BLaER1 (cell line): ENCODE results near the gene IFT122.
A peak's percentile ranks its signal among the peaks of the same experiment; 100 is the strongest.

ENCODE experiments used
- H3K27ac ChIP-seq: shearing (Covaris generic); formaldehyde crosslinking; 2 replicates; pipeline ENCODE4 v1.8.1; 2022
- H3K27me3 ChIP-seq: shearing (Covaris generic); formaldehyde crosslinking; 2 replicates; pipeline ENCODE4 v1.8.1; 2022
- H3K36me3 ChIP-seq: shearing (Covaris generic); formaldehyde crosslinking; 2 replicates; pipeline ENCODE4 v1.8.1; 2022
- H3K4me1 ChIP-seq: shearing (Covaris generic); formaldehyde crosslinking; 2 replicates; pipeline ENCODE4 v1.8.1; 2022
- H3K4me2 ChIP-seq: shearing (Covaris generic); formaldehyde crosslinking; 2 replicates; pipeline ENCODE4 v1.8.1; 2022
- H3K4me3 ChIP-seq: shearing (Covaris generic); formaldehyde crosslinking; 2 replicates; pipeline ENCODE4 v1.8.1; 2022
- H3K9ac ChIP-seq: shearing (Covaris generic); formaldehyde crosslinking; 2 replicates; pipeline ENCODE4 v1.8.1; 2022
- H3K9me3 ChIP-seq: shearing (Covaris generic); formaldehyde crosslinking; 2 replicates; pipeline ENCODE4 v1.8.1; 2022
- H4K20me1 ChIP-seq: shearing (Covaris generic); formaldehyde crosslinking; 2 replicates; pipeline ENCODE4 v1.8.1; 2022
- Cebpa-rat ChIP-seq: shearing (Covaris generic); IDR thresholded peaks from 2 replicates; pipeline ENCODE4 v1.8.1; 2022

IFT122 gene

DNA sequence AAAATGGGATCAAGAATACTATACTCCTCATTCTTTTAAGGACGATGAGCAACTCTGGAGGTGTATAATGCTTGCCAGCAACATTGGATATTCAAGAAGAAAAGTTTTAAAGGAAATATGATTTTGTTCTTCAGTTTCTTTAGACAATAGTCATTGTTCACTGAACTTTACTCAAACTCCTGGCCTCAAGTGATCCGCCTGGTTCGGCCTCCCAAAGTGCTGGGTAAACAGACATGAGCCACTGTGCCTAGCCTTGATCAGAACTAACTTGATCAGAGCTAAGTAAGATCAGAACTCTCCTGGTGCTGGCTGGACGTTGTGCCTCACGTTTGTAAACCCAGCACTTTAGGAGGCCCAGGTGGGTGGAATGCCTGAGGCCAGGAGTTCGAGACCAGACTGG lies 24.2 kb upstream of the IFT122 start:
- no peak overlapping the region for H3K27ac ChIP-seq
- peaks cover 21% of the 10 kb centered on the region for H3K4me1 ChIP-seq
- H3K36me3 ChIP-seq, result no peaks in the 10 kb centered on the region
- H4K20me1 ChIP-seq, result no peaks in the 10 kb centered on the region
- H3K27me3 ChIP-seq, result 0 out of 2 replicates have a peak, but pooled peaks cover 4% of the 10 kb centered on the region
- no peaks in the 10 kb centered on the region; the same call in 1 of the 2 replicates for H3K9me3 ChIP-seq
- H3K9ac ChIP-seq, result no peak overlapping the region
- H3K4me3 ChIP-seq, result no peak overlapping the region
- H3K4me2 ChIP-seq, result no peak overlapping the region
- TF ChIP-seq Cebpa-rat, result no peak

DNA sequence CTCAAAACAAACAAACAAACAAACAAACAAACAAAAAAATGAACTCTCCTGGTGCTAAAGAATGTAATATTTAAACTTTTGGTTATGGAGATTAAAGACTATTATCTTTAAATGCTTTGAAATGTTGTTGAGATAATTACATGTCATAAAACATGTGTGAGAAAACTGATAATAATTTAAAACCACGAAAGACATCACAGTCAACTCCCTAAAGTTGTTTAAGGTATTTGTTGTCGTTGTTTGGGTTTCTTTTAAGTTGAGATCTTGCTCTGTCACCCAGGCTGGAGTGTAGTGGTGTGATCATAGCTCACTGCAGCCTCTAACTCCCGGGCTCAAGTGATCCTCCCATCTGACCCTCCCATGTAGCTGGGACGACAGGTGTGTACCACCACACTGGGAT lies 23.6 kb upstream of the IFT122 start:
- H3K9me3 ChIP-seq, result no peaks in the 10 kb centered on the region; the same call in 1 of the 2 replicates
- no peak overlapping the region for H3K9ac ChIP-seq
- H3K27ac ChIP-seq, result no peak overlapping the region
- peaks cover 21% of the 10 kb centered on the region for H3K4me1 ChIP-seq
- no peaks in the 10 kb centered on the region for H4K20me1 ChIP-seq
- no peak overlapping the region for H3K4me3 ChIP-seq
- 0 out of 2 replicates have a peak, but pooled peaks cover 4% of the 10 kb centered on the region for H3K27me3 ChIP-seq
- H3K36me3 ChIP-seq, result no peaks in the 10 kb centered on the region
- TF ChIP-seq Cebpa-rat, result no peak
- no peak overlapping the region for H3K4me2 ChIP-seq

DNA sequence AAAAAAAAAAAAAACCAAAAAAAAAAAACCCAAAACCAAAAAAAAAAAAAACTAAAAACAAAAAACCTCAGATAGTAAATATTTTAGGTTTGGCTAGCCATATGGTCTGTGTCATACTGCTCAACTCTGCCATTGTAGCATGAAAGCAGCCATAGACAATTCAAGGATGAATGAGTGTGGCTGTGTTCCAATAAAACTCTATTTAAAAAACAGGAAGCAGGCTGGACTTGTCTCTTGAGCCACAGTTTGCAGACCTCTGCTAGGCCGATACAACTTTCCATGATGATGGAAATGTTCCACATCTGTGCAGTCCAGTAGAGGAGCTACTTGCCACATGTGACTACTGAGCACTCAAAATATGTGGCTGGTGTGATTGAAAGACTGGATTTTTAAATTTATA lies 22.7 kb upstream of the IFT122 start:
- Histone ChIP-seq H3K36me3 (no peaks in the 10 kb centered on the region), H3K4me3 (no peak overlapping the region), H3K27me3 (0 out of 2 replicates have a peak, but pooled peaks cover 4% of the 10 kb centered on the region), H3K27ac (no peak overlapping the region), H3K9ac (no peak overlapping the region), H3K4me2 (no peak overlapping the region), H3K4me1 (peaks cover 21% of the 10 kb centered on the region), H3K9me3 (no peaks in the 10 kb centered on the region; the same call in 1 of the 2 replicates), H4K20me1 (no peaks in the 10 kb centered on the region)
- TF ChIP-seq Cebpa-rat, result no peak

DNA sequence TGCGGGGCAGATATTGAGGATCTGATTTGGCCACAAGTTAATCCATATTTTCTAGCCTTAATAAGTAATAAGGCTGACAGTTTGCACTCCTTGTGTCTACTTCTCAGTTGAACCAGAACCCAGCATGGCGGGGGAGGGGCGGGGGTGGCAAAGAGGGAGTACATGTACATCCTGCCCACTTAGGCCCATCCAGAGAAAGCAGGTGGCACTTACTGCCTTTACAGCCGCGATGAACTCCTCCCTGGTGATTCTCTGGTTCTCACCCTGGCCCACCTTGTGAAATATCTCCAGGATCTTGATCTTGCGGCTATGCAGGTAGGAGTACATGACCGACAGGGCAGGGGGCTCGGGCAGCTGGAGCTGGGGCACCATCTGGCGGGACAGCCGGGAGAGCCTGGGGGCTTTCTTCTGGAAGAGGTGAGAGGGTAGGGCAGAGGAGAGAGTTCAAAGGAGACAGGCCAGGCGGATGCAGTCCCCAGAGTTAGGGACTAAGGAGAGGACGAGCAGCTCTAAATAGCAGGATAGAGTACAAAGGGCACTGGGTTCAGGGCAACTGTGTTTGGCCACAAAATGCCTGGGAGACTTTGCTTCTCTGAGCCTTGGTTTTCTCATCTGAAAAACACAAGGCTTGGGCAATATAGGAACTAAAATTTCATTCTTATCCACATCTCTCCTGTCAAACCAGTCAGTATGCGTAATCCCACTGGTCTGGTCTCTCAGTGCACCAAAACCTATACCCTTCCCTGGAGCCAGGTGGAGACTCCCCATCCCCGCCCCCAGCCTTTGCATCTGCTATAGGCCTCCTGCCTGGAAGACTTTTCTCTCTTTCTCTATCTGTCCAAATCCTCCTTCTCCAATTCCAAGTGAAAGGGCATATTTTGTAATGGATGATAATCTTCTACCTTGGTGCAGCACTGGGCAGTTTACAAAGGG lies 21.7 kb upstream of the IFT122 start:
- Histone ChIP-seq H4K20me1 (no peaks in the 10 kb centered on the region), H3K36me3 (no peaks in the 10 kb centered on the region), H3K4me3 (no peak overlapping the region), H3K9ac (no peak overlapping the region), H3K27me3 (0 out of 2 replicates have a peak, but pooled peaks cover 4% of the 10 kb centered on the region), H3K9me3 (no peaks in the 10 kb centered on the region; the same call in 1 of the 2 replicates), H3K4me1 (peaks cover 13% of the 10 kb centered on the region), H3K4me2 (no peak overlapping the region), H3K27ac (no peak overlapping the region)
- TF ChIP-seq Cebpa-rat, result no peak

DNA sequence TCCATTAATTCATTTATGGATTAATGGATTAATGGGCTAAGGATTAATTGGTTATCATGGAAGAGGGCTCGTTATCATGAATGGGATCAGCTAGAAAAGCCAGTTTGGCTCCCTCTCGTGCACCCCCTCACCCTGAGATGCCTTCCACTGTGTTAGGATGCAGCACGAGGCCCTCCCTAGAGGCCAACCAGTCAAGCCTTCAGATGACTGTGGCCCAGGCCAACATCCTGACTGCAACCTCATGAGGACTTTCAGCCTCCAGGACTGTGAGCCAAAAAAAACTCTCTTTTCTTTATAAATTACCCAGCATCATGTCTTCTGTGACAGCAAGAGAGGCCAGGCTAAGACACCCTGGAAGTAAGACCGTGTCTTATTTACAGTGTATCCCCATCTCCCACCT lies 20.5 kb upstream of the IFT122 start:
- Histone ChIP-seq H3K9ac (no peak overlapping the region), H3K4me3 (no peak overlapping the region), H3K27ac (no peak overlapping the region), H3K4me2 (peak overlapping the region; percentile 22; the same call in 1 of the 2 replicates), H3K9me3 (no peaks in the 10 kb centered on the region; the same call in 1 of the 2 replicates), H4K20me1 (no peaks in the 10 kb centered on the region), H3K27me3 (no peaks in the 10 kb centered on the region), H3K4me1 (peaks cover 17% of the 10 kb centered on the region), H3K36me3 (no peaks in the 10 kb centered on the region)
- no peak for TF ChIP-seq Cebpa-rat

DNA sequence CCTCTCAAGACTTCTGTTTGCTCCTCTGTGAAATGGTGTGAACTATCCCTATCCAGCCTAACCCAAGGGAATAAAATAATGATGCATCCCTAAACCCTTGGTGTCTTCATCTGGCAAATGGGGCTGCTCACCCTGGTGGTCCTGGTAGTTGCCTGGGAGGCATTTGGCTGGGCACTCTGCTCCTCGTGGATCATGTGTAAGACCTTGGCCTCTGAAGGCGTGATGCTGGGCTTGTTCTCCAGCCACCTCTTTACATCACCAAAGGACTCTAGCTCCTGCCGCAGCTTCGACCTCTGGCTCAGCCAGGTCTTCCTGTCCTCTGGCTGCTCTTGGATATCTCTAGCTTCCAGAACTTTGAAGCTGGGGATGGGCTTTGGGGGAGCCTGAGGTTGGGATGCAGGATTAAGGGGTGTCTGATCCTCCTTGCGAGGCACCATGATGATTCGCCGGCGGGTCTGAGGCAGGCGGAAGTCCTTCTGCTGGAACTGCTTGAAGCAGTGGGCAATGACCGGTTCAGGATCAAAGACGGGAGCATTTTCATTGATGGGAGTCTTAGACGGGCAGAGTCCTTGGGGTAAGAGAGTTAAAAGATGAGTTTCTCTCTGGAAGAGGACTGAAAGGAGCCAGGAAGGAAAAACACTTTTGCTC lies 18.7 kb upstream of the IFT122 start:
- no peak for TF ChIP-seq Cebpa-rat
- Histone ChIP-seq H3K27ac (no peak overlapping the region), H3K4me2 (no peak overlapping the region), H3K9ac (no peak overlapping the region), H3K36me3 (no peaks in the 10 kb centered on the region), H3K4me3 (no peak overlapping the region), H3K27me3 (no peaks in the 10 kb centered on the region), H3K9me3 (no peaks in the 10 kb centered on the region; the same call in 1 of the 2 replicates), H4K20me1 (no peaks in the 10 kb centered on the region), H3K4me1 (peaks cover 32% of the 10 kb centered on the region)

DNA sequence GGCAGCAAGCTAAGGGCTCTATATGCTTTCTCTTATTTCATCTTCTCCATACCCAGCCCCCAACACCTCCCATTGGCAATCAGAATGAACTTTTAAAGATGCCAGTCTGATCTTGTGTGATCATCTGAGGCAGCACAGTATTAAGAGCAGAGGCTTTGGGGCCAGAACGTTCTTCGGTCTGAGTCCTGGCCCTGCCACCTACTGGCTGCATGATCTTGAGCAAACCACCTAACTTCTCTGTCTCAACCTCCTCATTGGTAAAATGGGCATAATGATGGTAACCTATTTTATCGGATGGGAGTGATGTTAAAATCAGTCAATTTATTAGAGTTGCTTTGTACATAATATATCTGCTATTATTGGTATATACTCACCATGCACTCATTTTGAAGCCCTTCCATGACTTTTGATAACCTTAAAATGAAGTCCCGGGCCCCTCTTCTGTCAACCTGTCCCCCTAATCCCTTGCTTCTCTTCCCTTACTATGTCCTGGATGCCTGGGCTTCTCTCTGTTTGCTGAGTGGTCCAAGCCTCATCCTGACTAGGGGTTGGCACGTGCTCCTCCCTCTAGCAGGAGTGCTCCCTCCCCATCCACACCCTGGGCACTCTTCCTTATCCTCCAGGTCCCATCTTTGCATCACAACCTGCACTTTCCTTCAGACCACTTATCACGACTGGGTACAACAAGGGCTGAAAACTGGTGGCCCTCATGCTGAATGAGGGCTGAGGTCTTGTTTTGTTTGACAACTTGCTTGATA lies 17.9 kb upstream of the IFT122 start:
- no peaks in the 10 kb centered on the region for H3K36me3 ChIP-seq
- no peak overlapping the region for H3K4me3 ChIP-seq
- H3K27me3 ChIP-seq, result peaks cover 2% of the 10 kb centered on the region
- no peaks in the 10 kb centered on the region; the same call in 1 of the 2 replicates for H3K9me3 ChIP-seq
- TF ChIP-seq Cebpa-rat, result no peak
- H4K20me1 ChIP-seq, result no peaks in the 10 kb centered on the region
- no peak overlapping the region for H3K9ac ChIP-seq
- H3K4me2 ChIP-seq, result no peak overlapping the region
- peaks cover 32% of the 10 kb centered on the region for H3K4me1 ChIP-seq
- H3K27ac ChIP-seq, result no peak overlapping the region

DNA sequence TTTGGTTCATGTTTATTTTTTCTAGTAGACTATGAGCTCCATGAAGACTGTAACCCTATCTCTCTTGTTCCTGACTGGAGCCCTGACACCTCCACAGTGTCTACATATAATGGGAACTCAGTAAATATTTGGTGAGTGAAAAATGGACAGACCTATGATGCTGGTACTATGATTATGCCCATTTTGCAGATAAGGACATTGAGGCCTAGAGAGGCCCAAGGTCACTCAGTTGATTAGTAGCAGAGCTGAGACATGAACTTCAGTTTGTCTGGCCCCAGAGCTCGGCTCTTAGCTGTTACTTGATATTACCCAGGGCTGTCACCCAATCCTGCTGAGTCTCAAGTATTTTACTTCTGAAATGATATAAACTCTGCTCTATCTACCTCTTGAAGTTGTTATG lies 17.1 kb upstream of the IFT122 start:
- no peak overlapping the region for H3K9ac ChIP-seq
- H3K27me3 ChIP-seq, result peaks cover 10% of the 10 kb centered on the region
- H3K4me1 ChIP-seq, result peaks cover 38% of the 10 kb centered on the region
- no peaks in the 10 kb centered on the region; the same call in 1 of the 2 replicates for H3K9me3 ChIP-seq
- no peak for TF ChIP-seq Cebpa-rat
- H3K4me2 ChIP-seq, result no peak overlapping the region
- H4K20me1 ChIP-seq, result no peaks in the 10 kb centered on the region
- no peak overlapping the region for H3K27ac ChIP-seq
- H3K36me3 ChIP-seq, result no peaks in the 10 kb centered on the region
- H3K4me3 ChIP-seq, result no peak overlapping the region

DNA sequence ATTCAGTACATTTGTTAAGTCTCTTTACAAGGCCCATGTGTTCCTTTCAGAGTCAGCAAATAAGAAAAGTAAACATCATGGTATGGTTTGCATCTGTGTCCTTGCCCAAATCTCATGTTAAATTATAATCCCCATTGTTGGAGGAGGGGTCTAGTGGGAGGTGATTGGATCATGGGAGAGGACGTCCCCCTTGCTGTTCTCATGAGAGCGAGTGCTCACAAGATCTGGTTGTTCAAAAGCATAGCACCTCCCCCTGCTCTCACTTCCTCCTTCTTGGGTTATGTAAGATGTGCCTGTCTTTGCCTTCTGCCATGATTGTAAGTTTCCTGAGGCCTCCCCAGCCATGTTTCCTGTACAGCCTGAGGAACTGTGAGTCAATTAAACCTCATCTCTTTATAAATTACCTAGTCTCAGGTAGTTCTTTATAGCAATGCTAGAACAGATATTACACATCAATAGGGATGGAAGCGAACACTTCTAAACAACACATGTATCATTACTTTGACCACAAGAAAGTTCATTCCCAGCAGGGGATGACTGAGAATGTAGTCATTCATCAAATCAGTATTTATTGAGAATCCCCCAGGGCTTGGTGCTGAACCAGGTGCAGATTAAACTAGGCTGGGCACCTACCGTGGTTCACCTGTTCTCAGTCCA lies 15.7 kb upstream of the IFT122 start:
- H3K36me3 ChIP-seq, result no peaks in the 10 kb centered on the region
- H3K4me2 ChIP-seq, result peak overlapping the region; percentile 75
- no peaks in the 10 kb centered on the region for H4K20me1 ChIP-seq
- H3K27ac ChIP-seq, result peak overlapping the region; percentile 44
- no peak overlapping the region for H3K4me3 ChIP-seq
- peaks cover 50% of the 10 kb centered on the region for H3K4me1 ChIP-seq
- no peak overlapping the region for H3K9ac ChIP-seq
- no peaks in the 10 kb centered on the region; the same call in 1 of the 2 replicates for H3K9me3 ChIP-seq
- TF ChIP-seq Cebpa-rat, result no peak
- peaks cover 15% of the 10 kb centered on the region for H3K27me3 ChIP-seq
